Activated CD4-positive, CD25-positive, alpha-beta regulatory T cell treated with anti-CD3 and anti-CD28 coated beads, Interleukin-2, amount 50 U/mL, for 72 hours (primary cell): Measurements from ENCODE around the gene CRB3.
"Not testable (repeated sequence)": the region's sequence is repeated elsewhere in the genome, so short reads cannot be mapped to it uniquely, and the experiment has no call there.

ENCODE experiments used
- DNase-seq: peaks from one replicate; pipeline ENCODE4 v3.0.0; 2021

Gene CRB3

DNA sequence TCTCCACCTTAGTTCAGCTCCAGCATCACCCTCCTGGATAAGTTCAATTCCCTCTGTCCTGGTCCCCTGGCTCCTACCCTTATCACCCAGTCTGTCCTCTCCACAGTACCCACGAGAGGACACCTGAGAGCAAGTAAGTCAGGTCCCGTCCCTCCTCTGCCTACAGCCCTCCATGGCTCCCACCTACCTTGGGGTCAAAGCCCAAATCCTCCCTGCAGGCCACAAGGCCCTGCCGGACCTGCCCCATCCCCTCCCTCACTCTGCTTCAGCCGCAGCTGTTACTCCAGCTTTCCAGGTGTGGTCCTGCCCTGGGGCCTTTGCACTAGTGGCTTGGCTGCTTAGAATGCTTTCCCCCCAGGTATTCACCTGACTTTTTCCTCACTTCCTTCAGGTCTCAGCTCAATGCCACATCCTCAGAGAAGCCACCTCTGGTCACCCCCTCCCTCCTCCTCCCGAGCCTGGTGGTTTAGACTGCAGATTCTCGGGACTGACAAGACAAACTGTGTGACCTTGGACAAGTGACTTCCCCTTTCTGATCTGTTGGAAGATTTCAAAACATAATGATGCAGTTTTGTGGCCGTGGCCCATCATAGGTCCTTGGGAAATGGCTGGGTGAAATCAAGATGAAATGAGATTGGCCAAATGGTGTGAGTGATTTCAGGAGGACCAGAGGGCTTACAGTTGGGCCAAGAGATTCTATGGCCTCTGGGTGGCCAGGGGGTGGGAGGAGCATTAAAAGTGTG, 34.4 kb downstream of the CRB3 start:
- DNase-seq, result no peak

DNA sequence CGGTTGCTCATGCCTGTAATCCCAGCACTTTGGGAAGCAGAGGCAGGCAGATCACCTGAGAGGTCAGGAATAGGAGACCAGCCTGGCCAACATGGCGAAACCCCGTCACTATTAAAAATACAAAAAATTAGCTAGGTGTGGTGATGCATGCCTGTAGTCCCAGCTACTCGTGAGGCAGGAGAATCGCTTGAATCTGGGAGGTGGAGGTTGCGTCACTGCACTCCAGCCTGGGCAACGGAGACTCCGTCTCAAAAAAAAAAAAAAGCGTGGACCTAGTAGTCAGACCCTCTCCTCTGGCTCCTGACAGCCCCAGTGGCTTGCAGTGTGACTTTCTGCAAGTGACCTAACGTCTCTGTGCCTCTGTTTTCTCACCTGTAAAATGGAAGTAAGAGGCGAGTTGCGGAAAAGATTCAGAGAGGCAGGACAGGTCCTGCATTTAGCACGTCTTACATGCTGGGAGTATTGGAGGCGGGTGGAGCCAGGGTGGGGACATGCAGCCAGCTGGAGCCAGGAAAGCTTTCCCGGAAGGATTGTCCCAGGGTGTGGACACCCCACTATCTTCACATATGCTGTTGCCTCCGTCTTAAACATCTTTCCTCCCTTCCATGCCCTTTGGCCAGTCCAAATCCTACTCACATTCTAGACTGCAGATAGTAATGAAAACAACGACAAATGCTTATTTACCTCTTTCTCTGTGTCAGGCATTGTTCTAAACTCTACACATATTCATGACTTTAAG, 35.1 kb downstream of the CRB3 start:
- no peak for DNase-seq

- no peak for DNase-seq
These were observed 37.0 kb downstream of the CRB3 start for GRCh38 chr19:6500837-6501739.

GRCh38 chr19:6501740-6502648, 37.9 kb downstream of the CRB3 start, which contains the start of gene TUBB4A:
TSS of gene TUBB4A (minus strand) at chr19:6502309. CDS start at chr19:6502212, 97 bp downstream.
- DNase-seq, result no peak

DNA sequence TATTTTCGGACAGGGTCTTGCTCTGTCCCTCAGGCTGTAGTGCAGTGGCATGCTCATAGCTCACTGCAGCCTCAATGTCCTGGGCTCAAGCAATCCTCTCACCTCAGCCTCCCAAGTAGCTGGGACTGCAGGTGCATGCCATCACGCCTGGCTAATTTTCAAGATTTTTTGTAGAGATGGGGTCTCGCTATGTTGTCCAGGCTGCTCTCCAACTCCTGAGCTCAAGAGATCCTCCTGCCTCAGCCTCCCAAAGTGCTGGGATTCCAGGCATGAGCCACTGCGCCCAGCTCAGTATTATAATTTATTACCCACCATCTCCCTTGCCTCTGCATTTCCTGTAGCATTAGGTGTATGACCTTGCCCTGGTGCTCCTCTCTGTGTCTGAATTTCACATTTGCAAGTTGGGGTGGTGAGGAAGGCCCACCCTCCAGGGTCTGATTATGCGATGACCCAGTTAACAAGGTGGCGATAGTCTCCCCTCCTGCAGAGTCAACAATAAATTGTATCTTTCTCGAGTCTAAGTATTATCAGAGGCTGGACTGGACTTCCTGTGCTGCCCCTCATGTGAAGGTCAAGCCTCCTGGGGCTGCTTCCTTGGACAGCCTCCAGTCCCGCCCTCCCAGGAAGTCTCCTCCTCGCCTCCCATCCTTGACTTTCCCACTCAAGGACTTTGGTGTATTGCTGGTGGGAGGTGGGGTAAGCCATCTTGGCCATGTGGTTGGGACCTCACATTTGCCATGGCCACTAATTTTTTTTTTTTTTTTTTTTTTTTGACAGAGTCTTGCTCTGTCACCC, 39.5 kb downstream of the CRB3 start:
- no peak for DNase-seq

DNA sequence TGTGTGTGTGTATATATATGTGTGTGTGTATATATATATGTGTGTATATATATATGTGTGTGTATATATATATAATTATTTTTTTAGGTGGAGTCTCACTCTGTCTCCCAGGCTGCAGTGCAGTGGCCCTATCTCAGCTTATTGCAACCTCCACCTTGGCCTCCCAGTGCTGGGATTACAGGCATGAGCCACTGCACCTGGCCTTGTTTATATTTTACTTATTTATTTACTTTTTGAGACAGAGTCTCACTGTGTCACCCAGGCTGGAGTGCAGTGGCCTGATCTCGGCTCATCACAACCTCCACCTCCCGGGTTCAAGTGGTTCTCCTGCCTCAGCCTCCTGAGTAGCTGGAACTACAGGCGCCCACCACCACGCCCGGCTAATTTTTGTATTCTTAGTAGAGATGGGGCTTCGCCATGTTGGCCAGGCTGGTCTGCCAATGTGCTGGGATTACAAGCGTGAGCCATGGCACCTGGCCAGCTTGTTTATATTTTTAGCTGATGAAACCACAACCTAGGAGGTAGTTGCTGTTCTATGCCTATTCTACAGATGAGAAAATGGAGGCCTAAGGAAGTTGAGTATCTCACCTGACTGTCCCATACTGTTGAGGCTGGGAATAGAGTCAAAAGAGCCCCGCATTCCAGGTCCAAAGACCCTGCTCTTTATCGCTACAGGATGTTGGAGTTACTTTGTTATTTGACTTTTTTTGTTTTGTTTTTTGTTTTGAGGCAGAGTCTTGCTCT, 44.1 kb downstream of the CRB3 start:
- not testable (repeated sequence) for DNase-seq

DNA sequence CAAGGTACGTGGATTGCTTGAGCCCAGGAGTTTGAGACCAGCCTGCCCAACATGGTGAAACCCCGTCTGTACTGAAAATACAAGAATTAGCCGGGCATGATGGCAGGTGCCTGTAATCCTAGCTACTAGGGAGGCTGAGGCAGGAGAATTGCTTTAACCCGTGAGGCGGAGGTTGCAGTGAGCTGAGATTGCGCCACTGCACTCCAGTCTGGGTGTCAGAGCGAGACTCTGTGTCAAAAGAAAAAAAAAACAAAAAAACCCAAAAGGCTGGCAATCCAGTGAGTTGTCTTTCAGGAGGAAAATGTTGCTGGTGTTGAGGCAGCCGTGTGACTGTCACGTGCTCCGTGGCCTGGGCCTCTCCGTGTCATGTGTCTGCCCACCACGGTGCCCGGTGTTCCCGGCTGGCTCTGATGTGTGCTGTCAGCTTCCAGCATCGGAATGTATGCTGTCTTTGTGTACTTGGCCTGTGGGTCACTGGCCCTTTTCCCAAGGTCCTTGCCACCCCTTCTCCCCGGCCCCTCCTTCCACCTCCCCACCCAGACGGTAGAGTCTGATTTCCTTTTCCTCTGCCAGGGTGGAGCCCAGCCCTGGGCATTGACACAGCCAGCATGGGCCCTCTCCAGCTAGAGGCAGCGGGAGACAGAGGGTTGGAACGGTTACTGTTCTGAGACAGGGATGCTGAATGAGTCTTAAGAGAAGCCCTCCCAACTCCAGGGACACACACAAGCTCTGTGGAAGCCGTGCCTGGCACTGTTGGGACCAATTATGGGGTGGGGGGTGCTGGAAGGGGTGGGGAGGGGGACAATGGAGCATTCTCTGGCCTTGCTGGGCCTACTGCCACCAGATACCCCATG, 45.3 kb downstream of the CRB3 start:
- no peak for DNase-seq

DNA sequence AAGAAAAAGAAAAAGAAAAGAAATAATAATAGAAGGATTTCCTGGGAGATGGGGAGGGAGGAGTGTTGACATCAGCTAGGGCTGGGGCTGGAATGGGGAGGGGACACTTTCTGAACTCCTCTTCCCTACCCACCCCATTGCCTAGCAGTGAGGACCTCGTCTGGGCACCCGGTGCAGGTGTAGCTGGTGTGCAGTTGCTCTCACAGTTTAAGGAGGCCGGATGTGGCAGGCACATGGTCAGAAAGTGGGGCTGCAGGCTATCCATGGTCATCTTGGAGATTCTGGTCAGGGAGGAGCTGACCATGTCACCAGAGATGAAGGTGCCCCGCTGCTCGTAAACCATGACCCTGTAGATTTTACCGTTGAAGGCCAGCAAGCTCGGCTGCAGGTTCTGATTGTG, 46.5 kb downstream of the CRB3 start:
- DNase-seq, result no peak

- DNase-seq, result no peak
These were observed 50.0 kb downstream of the CRB3 start for GRCh38 chr19:6514089-6514488.

DNA sequence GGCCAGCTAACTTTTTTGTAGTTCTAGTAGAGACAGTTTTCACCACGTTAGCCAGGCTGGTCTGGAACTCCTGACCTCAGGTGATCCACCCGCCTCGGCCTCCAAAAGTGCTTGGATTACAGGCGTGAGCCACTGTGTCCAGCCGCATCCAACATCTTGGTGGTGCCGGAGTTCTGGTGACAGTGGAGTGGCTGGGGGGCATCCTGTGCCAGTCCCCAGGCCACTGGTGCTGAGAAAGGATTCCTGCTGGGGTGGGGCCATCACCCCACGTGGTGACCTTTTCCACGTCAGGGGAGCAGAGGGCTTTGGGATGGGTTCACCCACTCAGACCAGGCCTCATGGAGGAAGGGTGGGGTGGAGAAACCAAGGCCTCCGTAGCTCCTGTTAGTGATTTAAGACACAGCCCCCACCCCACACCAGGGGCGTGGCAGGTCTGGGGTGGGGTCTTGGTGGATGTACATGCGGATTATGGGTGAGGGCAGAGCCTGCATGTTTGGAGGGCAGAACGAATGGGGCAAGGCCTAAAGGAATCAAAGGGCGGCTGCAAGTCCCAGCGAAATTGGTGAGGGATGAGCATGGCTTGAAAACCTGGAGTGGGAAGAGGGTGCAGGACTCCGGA, 51.0 kb downstream of the CRB3 start:
- no peak for DNase-seq

GRCh38 chr19:6516018-6516658, 52.1 kb downstream of the CRB3 start:
- peak; percentile 81 for DNase-seq
